ENCODE results near the gene GOLGA6A.

GOLGA6A gene

GRCh38 chr15:74036271-74037170 lies 45.8 kb downstream of the GOLGA6A start:
- DNase-seq (ENCODE audit: low read depth in 2 of 2), result no peak

- DNase-seq (ENCODE audit: low read depth in 2 of 2), result no peak
Observed at GRCh38 chr15:74035121-74036017, 47.0 kb downstream of the GOLGA6A start.

GRCh38 chr15:74034206-74034755 lies 48.1 kb downstream of the GOLGA6A start:
- no peak for DNase-seq (ENCODE audit: low read depth in 2 of 2)

- no peak for DNase-seq (ENCODE audit: low read depth in 2 of 2)
Observed at GRCh38 chr15:74032606-74033561, 49.5 kb downstream of the GOLGA6A start.

- DNase-seq (ENCODE audit: low read depth in 2 of 2), result no peak
Observed at GRCh38 chr15:74032046-74032445, 50.3 kb downstream of the GOLGA6A start.

GRCh38 chr15:74028646-74029045 lies 53.7 kb downstream of the GOLGA6A start:
- DNase-seq (ENCODE audit: low read depth in 2 of 2), result no peak

GRCh38 chr15:74027688-74028087 lies 54.7 kb downstream of the GOLGA6A start:
- DNase-seq (ENCODE audit: low read depth in 2 of 2), result no peak

GRCh38 chr15:74025436-74025835 lies 56.9 kb downstream of the GOLGA6A start:
- no peak for DNase-seq (ENCODE audit: low read depth in 2 of 2)

GRCh38 chr15:74024687-74025086 lies 57.7 kb downstream of the GOLGA6A start:
- no peak for DNase-seq (ENCODE audit: low read depth in 2 of 2)

GRCh38 chr15:74022706-74023470 lies 59.5 kb downstream of the GOLGA6A start:
- DNase-seq (ENCODE audit: low read depth in 2 of 2), result no peak

All from stimulated activated CD8-positive, alpha-beta memory T cell treated with anti-CD3 and anti-CD28 coated beads, Interleukin-7, amount 100 ng/mL, for 4 hours (primary cell).